ENCODE measurements around the gene EIPR1. TPM values are rescaled to one million over a fixed set of nuclear protein-coding genes. Genes with fewer than 3 reads are reported as not detected.

EIPR1 gene
- total RNA-seq, 2 donors from 2014 or later = 13.5 TPM

DNA sequence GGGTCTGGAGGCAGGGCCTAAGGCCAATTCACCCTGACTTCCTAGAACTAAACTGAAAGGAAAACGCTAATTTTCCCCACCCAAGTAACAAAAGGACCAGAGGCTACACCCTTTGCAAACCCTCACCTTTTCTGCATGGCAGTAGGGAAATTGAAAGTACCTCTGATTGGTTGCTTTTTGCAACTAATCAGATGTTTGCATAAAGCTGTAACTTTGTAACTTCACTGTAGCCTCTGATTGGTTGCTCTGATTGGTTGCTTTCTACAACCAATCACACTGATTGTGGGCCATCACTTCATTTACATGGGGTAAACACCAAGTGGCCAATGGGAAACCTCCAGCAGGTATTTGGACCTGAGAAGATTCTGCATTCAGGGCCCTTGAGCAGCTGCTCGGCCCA is 20.8 kb downstream of the EIPR1 start:
- intact Hi-C loops (cut with DNase I) = no loop called here
- peak overlapping the region in 3 of 4 donors; percentile 49 to 72 (median 69) for H3K27ac ChIP-seq
- TF ChIP-seq, protein P1, sequence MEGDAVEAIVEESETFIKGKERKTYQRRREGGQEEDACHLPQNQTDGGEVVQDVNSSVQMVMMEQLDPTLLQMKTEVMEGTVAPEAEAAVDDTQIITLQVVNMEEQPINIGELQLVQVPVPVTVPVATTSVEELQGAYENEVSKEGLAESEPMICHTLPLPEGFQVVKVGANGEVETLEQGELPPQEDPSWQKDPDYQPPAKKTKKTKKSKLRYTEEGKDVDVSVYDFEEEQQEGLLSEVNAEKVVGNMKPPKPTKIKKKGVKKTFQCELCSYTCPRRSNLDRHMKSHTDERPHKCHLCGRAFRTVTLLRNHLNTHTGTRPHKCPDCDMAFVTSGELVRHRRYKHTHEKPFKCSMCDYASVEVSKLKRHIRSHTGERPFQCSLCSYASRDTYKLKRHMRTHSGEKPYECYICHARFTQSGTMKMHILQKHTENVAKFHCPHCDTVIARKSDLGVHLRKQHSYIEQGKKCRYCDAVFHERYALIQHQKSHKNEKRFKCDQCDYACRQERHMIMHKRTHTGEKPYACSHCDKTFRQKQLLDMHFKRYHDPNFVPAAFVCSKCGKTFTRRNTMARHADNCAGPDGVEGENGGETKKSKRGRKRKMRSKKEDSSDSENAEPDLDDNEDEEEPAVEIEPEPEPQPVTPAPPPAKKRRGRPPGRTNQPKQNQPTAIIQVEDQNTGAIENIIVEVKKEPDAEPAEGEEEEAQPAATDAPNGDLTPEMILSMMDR (IDR thresholded peaks at IDR 0.05) = no peak
- TF ChIP-seq POLR2A (IDR thresholded peaks at IDR 0.05) = peak in 1 of 3 donors; percentile 3
- H3K27me3 ChIP-seq = no peaks in the 10 kb centered on the region
- peaks cover 22% of the 10 kb centered on the region for H3K4me1 ChIP-seq
- no peaks in the 10 kb centered on the region for H3K9me3 ChIP-seq
- H3K36me3 ChIP-seq (replicated peaks in 1 of 2; ENCODE audit: insufficient read depth in 1 of 2, low read depth in 2 of 2) = peaks cover 0 to 4% of the 10 kb centered on the region in 2 donors
- no peak overlapping the region for H3K4me3 ChIP-seq
- DNase-seq = no peak
- WGBS, 2 donors = 73% methylated on average over 2 of the region's 2 CpGs
- ATAC-seq = peak; percentile 40

DNA sequence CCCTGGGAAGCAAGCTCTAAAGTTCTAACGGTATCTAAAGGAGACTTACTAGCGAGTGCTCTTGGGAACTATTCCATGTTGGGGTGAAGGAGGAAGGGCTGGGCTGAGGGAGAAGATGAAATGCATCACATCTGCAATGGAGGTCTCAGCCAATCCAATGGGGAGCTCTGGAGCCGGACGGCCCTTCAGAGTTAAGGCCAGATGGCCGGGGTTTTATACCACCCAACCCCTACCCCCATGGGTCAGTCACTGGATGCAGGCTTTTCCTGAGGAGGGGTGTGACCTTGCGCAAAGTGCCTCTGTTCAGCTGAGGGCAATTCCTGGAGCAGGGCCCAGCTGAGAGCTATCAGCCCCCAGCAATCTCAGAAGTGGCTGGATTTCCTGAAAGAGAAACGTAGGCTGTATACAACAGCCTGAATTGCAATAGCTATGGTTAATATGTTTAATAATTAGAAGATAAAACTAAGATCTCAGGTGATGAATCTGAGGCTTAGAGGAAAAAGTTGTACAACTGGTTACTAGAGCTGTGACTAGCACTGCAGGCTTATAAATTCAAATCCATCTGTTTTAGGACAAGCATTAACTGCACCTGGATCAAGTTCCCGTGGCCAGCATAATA is 21.6 kb downstream of the EIPR1 start:
- TF ChIP-seq, protein P1 (IDR thresholded peaks at IDR 0.05) = no peak
- TF ChIP-seq POLR2A (IDR thresholded peaks at IDR 0.05) = peak in 1 of 3 donors; percentile 6
- Histone ChIP-seq H3K36me3 (replicated peaks in 1 of 2; ENCODE audit: insufficient read depth in 1 of 2, low read depth in 2 of 2) (peaks cover 0 to 4% of the 10 kb centered on the region in 2 donors), H3K4me1 (peaks cover 22% of the 10 kb centered on the region), H3K27ac (peak overlapping the region in 3 of 4 donors; percentile 49 to 72 (median 69)), H3K27me3 (no peaks in the 10 kb centered on the region), H3K4me3 (no peak overlapping the region), H3K9me3 (no peaks in the 10 kb centered on the region)
- ATAC-seq (peak; percentile 86), DNase-seq (peak in 3 of 4 donors; percentile 21 to 28 (median 25))
- intact Hi-C loops (cut with DNase I) = no loop called here
- WGBS, 2 donors = 65 to 72% methylated on average over 7 to 8 of the region's 8 CpGs

DNA sequence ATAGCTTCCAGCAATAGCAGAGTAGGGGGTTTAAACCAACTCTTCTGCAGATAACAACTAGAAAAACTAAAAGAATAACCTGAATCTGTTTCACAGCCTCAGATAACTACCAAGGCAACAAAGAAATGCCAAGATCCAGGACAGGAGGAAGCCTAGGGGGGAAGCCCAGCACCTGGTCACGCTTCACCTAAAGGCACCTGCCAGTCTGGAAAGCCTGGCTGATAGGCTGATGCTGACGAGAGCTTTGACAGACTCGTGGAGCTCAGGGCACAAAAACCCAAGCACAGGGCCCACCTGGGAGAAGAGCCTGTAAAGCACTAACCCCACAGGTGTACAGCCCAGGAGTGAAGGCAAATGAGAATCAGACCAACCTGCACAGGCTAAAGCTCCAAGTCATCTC is 22.6 kb downstream of the EIPR1 start:
- TF ChIP-seq POLR2A (IDR thresholded peaks at IDR 0.05) = no peak
- TF ChIP-seq, protein P1 (IDR thresholded peaks at IDR 0.05) = no peak
- DNase-seq = no peak
- Histone ChIP-seq H3K9me3 (no peaks in the 10 kb centered on the region), H3K36me3 (replicated peaks in 1 of 2; ENCODE audit: insufficient read depth in 1 of 2, low read depth in 2 of 2) (peaks cover 0 to 4% of the 10 kb centered on the region in 2 donors), H3K4me3 (no peak overlapping the region), H3K27me3 (no peaks in the 10 kb centered on the region), H3K4me1 (peaks cover 22% of the 10 kb centered on the region), H3K27ac (peak overlapping the region in 1 of 4 donors; percentile 4)
- intact Hi-C loops (cut with DNase I) = no loop called here
- 83 to 85% methylated on average over 3 of the region's 3 CpGs for WGBS, 2 donors
- no peak for ATAC-seq

DNA sequence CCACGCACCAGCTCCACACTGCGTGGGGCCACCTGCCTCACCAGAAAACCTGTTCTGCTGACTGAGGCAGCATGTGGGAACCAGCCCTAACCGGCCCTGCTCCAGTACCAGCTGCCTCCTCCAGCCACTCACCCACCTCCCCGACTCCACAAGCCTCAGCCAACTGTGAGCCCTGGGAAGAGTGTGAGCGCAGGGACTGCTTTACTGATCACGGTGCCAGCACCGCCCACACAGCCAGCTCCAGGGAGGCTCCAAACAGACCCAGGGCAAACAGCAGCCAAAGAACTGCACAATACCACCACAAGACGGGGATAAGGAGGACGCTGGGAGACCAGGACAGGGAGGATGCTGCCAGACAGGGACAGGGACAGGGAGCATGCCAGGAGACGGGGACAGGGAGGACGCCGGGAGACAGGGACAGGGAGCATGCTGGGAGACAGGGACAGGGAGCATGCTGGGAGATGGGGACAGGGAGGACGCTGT is 28.4 kb downstream of the EIPR1 start:
- WGBS, 2 donors = 62 to 66% methylated on average over 8 to 13 of the region's 13 CpGs
- H3K4me1 ChIP-seq = no peaks in the 10 kb centered on the region
- DNase-seq = peak in 3 of 4 donors; percentile 24 to 45 (median 30)

More for the DNA sequence above, 28.4 kb downstream of the EIPR1 start:
- Histone ChIP-seq H3K4me3 (no peak overlapping the region), H3K27me3 (no peaks in the 10 kb centered on the region), H3K9me3 (no peaks in the 10 kb centered on the region), H3K36me3 (replicated peaks in 1 of 2; ENCODE audit: insufficient read depth in 1 of 2, low read depth in 2 of 2) (peaks cover 0 to 4% of the 10 kb centered on the region in 2 donors), H3K27ac (peak overlapping the region in 2 of 4 donors; percentile 27 to 39)
- intact Hi-C loops (cut with DNase I) = no loop called here
- no peak for TF ChIP-seq POLR2A (IDR thresholded peaks at IDR 0.05)
- TF ChIP-seq, protein P1 (IDR thresholded peaks at IDR 0.05) = no peak
- ATAC-seq = peak; percentile 81
